Pancreas (tissue), 10 donors: ENCODE data around the gene UNK. TPM values are rescaled to one million over a fixed set of nuclear protein-coding genes. Genes with fewer than 3 reads are reported as not detected.

Source experiments
- ATAC-seq, 4 donors: fragments of 200-7000 bp; cut with Tn5 transposase; one replicate each; pipeline versions ENCODE4 v1.8.0 to v1.9.1; 2020; ENCODE audit warnings: mild to moderate bottlenecking in 4 of 4, moderate library complexity in 4 of 4
- DNase-seq, 6 donors: peaks; one replicate each; pipeline ENCODE4 v3.0.0-alpha.2; 2020
- FAIRE-seq: peaks from 2 replicates; lab custom pipeline; 2012; peaks lifted over from hg19 to GRCh38; lab: Jason Lieb, UNC
- H3K27ac ChIP-seq, 4 donors: fragments of 200-600 bp; sonication (generic); 1 replicate in 3 of 4; 2 replicates in 1 of 4; pipeline versions ENCODE4 v1.5.0 to v1.8.0; 2020
- H3K27me3 ChIP-seq, 4 donors: fragments of 200-600 bp; one replicate each; pipeline ENCODE4 v1.8.0; 2021
- H3K36me3 ChIP-seq, 3 donors: fragments of 200-600 bp; sonication (generic) in 1 of 3; one replicate each; pipeline versions ENCODE4 v1.5.0 to v1.8.0; 2020 to 2021
- H3K4me1 ChIP-seq, 3 donors: fragments of 200-600 bp; one replicate each; pipeline ENCODE4 v1.8.0; 2021
- H3K4me3 ChIP-seq, 4 donors: fragments of 200-600 bp; sonication (generic) in 2 of 4; one replicate each; pipeline versions ENCODE4 v1.5.0 to v1.8.0; 2020 to 2021
- H3K9me3 ChIP-seq, 4 donors: fragments of 200-600 bp; one replicate each; pipeline ENCODE4 v1.8.0; 2021
- WGBS, 2 donors: extraction: QIAGEN DNeasy Blood & Tissue Kit; methylation state at CpG; one replicate each; pipeline ENCODE4 v1.1.7; 2013; 5-methylcytosine and 5-hydroxymethylcytosine counted together
- intact Hi-C, 3 donors: fragments of 100-400 bp; cut with DNase I; formaldehyde crosslinking; loops; one replicate each; pipeline versions ENCODE4 v1.11.1 to v1.14.2; 2022
- polyA plus RNA-seq, 2 donors: library from polyadenylated mRNA; stranded (reverse); fragments of 200-250 nt; gene quantifications; one replicate each; pipeline ENCODE4 v1.2.3, GENCODE V29; 2013
- total RNA-seq, 6 donors: library from RNA; stranded (reverse); fragmentation: NEBNext Ultra II Directional in 4 of 6; extraction: Animal tissue kit (Norgen Biotek cat#: 25700) in 4 of 6; gene quantifications; one replicate each; pipeline versions ENCODE4 v1.2.1 to v1.2.4, GENCODE V29; 2021 to 2023
- TF ChIP-seq, protein P1 (sequence below), 4 donors: fragments of 200-600 bp; sonication (generic) in 3 of 4; IDR thresholded peaks; one replicate each; pipeline versions ENCODE4 v1.5.0 to v1.8.0; 2021; ENCODE audit warnings: antibody characterized with exemption in 4 of 4
- donor health status: healthy with polysubstance abuse.
- donor health status: DM: no; HTN: no; CAD: no; lungs with moderate emphysema.
- donor health status: DM: no; HTN: no; CAD: no.
- donor health status: control.
- donor health status: control.
- donor health status: Bipolar disorder and iron deficiency.
- donor health status: DM: yes; HTN: yes; CAD: no.
- donor health status: DM: no; HTN: no; CAD: no.
- donor health status: DM: no; HTN: no; CAD: no.
- donor health status: DM: yes; HTN: yes; CAD: no.

The UNK gene
- total and polyA plus RNA-seq, 8 donors: 12.8 to 28.9 (median 15.3) TPM

- intact Hi-C loops: loop anchor here in 2 of 3 donors (5.0 kb wide), 3 partner anchors 73 to 127 kb away; no protein-coding TSS in a partner anchor
- DNase-seq (peak in 3 of 6 donors; percentile 39 to 77 (median 58)), ATAC-seq (peak in 1 of 4 donors; percentile 2), FAIRE-seq (no peak)
- no peak overlapping the region for H3K4me3 ChIP-seq
- H3K27ac ChIP-seq: peak overlapping the region in 1 of 4 donors; percentile 41
- 78 to 83% methylated on average over 27 of the region's 27 CpGs for WGBS, 2 donors
- TF ChIP-seq, protein P1, sequence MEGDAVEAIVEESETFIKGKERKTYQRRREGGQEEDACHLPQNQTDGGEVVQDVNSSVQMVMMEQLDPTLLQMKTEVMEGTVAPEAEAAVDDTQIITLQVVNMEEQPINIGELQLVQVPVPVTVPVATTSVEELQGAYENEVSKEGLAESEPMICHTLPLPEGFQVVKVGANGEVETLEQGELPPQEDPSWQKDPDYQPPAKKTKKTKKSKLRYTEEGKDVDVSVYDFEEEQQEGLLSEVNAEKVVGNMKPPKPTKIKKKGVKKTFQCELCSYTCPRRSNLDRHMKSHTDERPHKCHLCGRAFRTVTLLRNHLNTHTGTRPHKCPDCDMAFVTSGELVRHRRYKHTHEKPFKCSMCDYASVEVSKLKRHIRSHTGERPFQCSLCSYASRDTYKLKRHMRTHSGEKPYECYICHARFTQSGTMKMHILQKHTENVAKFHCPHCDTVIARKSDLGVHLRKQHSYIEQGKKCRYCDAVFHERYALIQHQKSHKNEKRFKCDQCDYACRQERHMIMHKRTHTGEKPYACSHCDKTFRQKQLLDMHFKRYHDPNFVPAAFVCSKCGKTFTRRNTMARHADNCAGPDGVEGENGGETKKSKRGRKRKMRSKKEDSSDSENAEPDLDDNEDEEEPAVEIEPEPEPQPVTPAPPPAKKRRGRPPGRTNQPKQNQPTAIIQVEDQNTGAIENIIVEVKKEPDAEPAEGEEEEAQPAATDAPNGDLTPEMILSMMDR (IDR thresholded peaks at IDR 0.05): no peak
- H3K27me3 ChIP-seq: no peaks in the 10 kb centered on the region
- H3K36me3 ChIP-seq: peaks cover 0 to 5% (median 4%) of the 10 kb centered on the region in 3 donors
- no peaks in the 10 kb centered on the region for H3K9me3 ChIP-seq
- no peaks in the 10 kb centered on the region for H3K4me1 ChIP-seq
These were observed 30.0 kb upstream of the UNK start for GRCh38 chr17:75754378-75755204.

DNA sequence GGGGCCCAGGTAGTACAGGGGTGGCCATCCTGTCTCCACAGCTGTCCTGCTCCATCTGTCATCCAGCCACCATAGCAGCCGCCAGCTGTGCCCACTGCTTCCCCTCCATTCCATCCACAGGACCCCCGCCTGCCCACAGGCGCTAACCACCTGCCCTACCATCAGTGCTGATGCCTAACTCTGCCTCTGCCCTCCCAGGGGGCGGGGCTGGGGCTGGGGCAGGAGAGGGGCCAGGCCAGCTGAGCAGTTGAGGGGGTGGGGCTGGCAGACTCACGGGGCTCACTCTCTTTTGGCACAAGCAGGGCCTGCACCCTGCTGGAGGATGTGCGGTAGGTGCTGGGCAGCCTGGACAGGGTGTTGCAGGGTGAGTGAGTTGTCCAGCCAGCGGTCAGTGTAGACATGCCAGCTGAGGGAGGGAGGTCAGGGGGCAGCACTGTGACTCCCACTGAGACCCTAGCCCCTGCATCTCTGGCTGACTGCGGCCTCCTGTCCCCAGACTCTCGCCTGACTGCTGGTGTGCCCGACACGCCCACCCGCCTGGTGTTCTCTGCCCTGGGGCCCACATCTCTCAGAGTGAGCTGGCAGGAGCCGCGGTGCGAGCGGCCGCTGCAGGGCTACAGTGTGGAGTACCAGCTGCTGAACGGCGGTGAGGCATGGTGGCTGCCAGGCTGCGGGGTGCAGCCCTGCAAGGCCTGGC is 29.3 kb upstream of the UNK start:
- peaks cover 0 to 5% (median 4%) of the 10 kb centered on the region in 3 donors for H3K36me3 ChIP-seq
- H3K27me3 ChIP-seq: no peaks in the 10 kb centered on the region
- H3K9me3 ChIP-seq: no peaks in the 10 kb centered on the region
- no peak overlapping the region for H3K4me3 ChIP-seq
- no peaks in the 10 kb centered on the region for H3K4me1 ChIP-seq
- TF ChIP-seq, protein P1 (IDR thresholded peaks at IDR 0.05): no peak
- DNase-seq (peak in 2 of 6 donors; percentile 49 to 77), ATAC-seq (no peak), FAIRE-seq (no peak)
- intact Hi-C loops: loop anchor here in 1 of 3 donors (5.0 kb wide), 1 partner anchor 72 kb away; no protein-coding TSS in a partner anchor
- no peak overlapping the region for H3K27ac ChIP-seq
- WGBS, 2 donors: 84 to 90% methylated on average over 20 of the region's 20 CpGs

GRCh38 chr17:75755990-75756389 is 28.6 kb upstream of the UNK start:
- no peaks in the 10 kb centered on the region for H3K27me3 ChIP-seq
- 95 to 98% methylated on average over 2 of the region's 2 CpGs for WGBS, 2 donors
- TF ChIP-seq, protein P1 (IDR thresholded peaks at IDR 0.05): no peak
- ATAC-seq (no peak), DNase-seq (no peak), FAIRE-seq (no peak)
- intact Hi-C loops: loop anchor here in 1 of 3 donors (5.0 kb wide), 1 partner anchor 71 kb away; no protein-coding TSS in a partner anchor
- peaks cover 0 to 5% (median 4%) of the 10 kb centered on the region in 3 donors for H3K36me3 ChIP-seq
- H3K4me3 ChIP-seq: no peak overlapping the region
- H3K27ac ChIP-seq: no peak overlapping the region
- H3K9me3 ChIP-seq: no peaks in the 10 kb centered on the region
- no peaks in the 10 kb centered on the region for H3K4me1 ChIP-seq

- no peak overlapping the region for H3K27ac ChIP-seq
- intact Hi-C loops: loop anchor here in 1 of 3 donors (5.0 kb wide), 1 partner anchor 71 kb away; no protein-coding TSS in a partner anchor
- no peak for ATAC-seq
These were observed 28.0 kb upstream of the UNK start for GRCh38 chr17:75756451-75757085.

More at GRCh38 chr17:75756451-75757085, 28.0 kb upstream of the UNK start:
- Histone ChIP-seq H3K27me3 (no peaks in the 10 kb centered on the region), H3K36me3 (peaks cover 0 to 5% (median 4%) of the 10 kb centered on the region in 3 donors), H3K4me1 (no peaks in the 10 kb centered on the region), H3K4me3 (no peak overlapping the region), H3K9me3 (no peaks in the 10 kb centered on the region)
- WGBS, 2 donors: 90% methylated on average over 27 to 28 of the region's 29 CpGs
- FAIRE-seq: no peak
- peak in 2 of 6 donors; percentile 38 to 71 for DNase-seq
- TF ChIP-seq, protein P1 (IDR thresholded peaks at IDR 0.05): no peak
